HG03520 (cell line): ENCODE data around the gene AGRP.

Experiments
- ATAC-seq: cut with Tn5 transposase; IDR thresholded peaks from one replicate; pipeline ENCODE4 v1.9.1; 2021; ENCODE audit warnings: mild to moderate bottlenecking, moderate library complexity; ENCODE audit not compliant: unreplicated experiment

The AGRP gene

DNA sequence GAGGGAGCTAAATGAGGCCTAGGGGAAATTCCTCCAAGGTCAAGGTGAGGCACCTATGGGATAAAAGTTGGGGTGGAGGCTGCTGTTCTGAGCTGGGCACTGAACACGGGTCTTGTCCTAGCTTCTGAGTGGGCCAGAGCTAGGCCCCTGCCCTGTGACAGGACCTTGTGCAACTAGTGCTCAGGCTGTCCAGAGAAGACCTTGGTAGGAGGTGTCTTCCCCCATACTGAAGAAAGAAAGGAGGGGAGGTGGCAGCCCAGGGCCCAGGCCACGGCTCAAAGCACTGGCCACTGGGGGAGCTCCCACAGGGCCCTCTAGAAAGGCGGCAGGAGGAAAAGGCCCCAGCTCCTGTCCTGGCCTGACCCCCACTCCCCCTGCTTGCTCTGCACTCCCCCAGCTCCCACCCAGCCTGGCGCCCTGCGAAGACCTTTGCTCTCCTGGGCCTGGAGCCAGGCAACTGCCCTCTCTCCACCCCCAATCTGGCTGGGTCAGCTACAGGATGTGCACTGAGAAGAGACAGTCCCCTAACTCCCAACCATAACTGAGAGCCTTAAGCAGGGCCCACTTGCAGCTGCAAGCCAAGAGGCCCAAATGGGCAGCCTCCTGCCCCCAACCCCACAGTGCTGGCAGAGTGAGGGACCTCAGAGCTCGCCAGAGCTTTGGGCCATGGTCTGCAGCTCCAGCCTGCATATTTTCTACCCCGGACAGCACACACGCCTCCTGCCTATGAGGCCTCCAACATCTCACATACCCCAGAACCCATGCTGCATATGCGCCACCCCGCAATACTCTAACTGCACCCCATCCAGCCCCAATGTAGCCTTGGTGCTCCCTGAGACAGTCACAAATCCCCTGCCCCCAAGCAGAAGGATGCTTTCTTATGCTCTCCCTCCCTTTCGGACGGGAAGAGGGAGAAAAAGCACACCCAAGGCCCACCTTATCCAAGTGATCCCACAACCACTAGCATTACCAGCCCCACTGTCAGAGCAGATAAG, 37.1 kb downstream of the AGRP start:
- no peak for ATAC-seq

DNA sequence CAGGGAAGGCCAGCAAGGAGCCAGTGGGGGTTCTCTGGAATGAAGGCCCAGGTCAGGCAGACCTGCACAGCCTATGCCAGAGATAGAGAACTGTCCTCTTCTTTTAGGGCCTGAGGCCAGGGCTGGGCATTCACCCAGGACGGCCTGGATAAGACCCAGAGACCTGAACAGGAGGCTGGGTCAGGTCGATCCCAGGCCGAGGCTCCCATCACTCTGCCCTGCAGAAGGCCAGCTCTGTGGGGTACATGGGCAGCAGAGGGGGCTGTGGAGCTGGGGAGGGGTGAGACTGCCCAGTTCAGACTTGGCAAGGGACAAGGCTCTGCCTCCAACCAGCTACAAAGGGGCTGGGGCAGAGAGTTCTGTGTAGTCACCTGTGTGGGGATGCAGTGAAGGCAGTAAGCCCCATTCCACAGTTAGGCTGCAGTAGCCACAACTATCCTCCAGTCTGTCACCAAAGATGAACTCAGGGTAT, 37.9 kb downstream of the AGRP start:
- no peak for ATAC-seq

DNA sequence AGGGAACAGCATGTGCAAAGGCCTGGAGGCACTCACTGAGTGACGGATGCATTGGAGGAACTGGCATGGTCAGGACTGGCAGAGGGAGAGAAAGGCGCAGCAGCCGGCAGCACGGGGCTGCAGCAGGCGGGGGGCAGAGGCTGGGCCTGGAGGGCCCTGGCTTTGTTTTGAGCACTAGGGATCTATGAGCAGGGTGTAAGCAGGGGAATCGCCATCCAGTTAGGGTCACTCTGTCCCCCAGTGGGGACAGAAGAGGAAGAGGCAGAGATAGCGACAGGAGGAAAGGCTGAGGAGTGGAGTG, 38.3 kb downstream of the AGRP start:
- no peak for ATAC-seq

DNA sequence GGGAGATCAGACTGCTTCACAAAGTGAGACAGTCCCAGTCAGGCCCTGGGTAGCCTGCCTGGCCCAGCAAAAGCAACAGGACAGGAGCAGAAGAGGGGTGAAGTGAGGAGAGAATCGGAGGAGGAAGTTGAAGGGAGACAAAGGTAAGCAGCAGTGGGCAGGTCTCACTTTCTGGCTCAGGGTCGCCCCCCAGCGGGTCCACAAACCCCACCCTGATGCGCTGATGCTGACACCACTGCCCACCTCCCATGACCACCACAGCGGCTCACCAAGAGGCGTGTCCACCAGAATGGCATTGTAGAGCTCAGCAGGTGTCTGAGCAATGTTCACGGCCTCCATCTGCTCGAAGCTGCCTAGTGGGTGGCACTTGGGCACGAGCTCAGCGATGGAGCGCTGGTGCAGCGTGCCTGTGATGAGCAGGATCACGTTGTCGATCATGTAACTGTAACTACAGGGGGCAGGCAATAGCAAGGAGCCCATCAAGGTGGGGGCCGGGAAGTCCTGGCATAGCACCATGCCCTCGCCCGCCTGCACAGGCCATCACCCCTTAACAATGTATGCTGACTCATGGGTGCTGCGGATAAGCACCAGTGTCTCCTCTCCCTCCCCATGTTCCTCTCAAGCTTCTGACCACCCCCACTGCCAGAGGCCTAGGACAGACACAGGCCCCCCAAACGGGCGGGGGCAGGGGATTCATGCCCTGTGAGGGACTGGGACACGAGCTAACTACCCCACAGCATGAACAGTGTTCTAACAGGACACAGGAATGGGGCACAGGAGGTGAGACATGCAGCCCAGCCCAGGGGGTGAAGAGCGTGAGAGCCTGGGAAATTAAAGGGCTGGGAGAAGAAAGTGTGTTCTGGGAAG, 38.9 kb downstream of the AGRP start:
- no peak for ATAC-seq

DNA sequence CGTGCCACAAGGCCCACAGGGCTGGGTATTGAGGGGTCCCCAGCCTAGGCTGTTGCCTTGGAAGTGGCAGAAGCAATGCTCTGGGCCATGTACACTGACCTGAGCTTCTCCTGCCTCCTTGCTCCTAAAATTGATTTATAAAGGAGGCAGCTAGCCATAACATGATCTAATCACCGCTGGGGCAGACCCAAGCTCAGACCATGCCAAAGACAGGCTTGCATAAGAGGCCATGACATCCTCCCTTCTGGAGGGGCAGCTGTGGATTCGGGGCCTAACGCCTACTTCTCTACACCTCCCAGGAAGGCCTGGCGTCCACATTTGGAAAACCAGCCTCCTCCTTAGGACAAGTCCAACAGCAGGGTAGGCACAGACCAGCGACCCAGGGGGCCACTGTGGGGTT, 40.1 kb downstream of the AGRP start:
- ATAC-seq, result no peak

DNA sequence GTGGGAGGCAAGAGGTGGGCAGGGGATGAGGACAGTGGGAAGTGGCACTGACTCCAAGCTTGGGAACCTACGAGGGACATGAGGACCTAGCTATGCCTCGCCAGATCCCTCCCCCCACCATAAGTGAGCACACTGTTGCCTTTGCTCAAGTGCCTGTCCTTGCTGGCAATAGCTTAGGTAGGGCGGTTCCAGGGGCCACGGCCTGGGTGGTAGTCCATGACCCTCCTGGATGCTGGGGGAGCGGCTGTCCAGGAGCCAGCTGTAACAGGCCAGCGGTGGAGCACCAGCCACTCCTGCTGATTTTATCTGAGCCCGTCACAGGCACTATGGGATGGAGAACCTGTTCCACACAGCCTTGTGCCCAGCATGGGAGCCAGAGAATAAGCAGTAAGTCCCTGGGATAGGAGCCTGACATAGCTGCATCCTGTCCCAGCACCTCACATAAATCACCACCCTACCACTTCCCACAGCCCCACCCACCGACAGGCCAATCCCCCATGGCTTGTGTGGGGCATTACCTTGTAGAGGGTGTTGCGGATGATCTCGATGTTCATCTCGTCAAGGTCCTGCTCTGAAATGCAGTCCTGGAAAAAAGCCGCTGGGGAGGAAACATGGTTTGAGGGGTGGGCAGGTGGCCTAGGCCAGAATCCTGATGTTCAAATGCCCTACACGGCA, 40.6 kb downstream of the AGRP start:
- no peak for ATAC-seq

DNA sequence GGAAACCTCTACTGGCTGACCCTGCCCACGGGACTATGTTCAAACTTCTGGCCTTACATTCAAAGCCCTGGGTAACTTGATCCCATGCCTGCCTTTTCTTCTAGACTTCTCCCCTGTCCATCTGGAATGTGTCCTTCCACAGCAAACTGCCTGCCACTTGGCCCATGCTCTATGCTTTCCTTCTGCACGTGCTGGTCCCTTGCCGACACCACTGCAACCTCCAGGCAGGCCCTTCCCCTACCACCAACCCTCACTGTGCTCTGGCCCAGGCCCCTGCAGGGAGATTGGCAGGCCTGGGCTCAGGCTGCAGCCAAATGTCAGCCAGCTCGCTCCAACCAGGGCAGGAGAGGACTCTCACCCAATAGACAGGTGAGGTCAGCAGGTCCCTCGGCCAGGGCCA, 41.4 kb downstream of the AGRP start:
- ATAC-seq, result no peak

DNA sequence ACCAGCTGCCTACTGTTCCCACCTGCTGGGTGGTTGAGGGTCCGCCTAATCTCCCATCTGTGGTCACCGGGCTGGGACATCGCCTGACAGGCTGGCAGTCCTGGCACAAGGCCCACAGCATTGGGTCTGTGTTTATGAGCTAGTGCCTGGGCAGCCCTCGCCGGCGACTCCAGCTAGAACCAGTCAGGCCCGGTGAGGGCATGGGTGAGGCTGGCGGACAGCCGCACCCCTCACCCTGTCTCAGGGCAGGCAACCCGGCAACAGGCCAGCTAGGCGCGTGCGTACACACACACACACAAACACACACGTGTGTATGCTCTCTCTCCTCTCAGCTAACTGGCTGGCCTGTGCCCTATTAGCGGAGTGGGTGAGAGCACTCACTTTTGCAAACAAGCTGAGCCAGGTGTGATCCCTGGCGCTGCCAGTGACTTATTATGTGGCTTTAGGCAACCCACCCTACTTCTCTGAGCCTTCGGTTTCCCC, 42.0 kb downstream of the AGRP start:
- no peak for ATAC-seq

DNA sequence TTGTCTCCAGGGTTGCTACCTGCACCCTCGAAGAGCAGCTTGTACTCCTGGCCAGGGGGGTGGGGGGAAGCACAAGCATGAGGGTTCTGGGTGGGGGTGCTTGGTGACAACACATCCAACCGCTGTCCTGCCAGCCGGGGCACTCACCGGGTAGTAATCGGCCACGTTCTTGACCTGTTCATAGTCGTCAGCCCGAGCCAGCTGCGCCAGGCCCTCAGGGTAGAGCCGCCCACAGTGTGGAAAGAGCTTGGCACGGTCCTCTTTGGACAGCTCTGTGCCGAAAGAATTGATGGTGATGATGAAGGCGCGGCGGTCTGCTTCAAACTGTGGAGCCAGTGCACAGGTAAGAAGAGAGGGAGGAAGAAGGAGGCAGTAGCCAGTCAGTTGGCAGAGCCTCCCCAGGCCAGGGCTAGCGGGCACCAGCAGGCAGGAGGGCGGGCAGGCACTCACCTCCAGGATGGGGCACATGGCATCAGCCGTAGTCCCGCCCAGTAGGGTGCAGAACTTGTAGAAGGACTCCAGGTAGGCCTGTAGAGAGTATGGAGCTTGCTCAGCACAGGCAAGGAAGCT, 44.4 kb downstream of the AGRP start:
- no peak for ATAC-seq

DNA sequence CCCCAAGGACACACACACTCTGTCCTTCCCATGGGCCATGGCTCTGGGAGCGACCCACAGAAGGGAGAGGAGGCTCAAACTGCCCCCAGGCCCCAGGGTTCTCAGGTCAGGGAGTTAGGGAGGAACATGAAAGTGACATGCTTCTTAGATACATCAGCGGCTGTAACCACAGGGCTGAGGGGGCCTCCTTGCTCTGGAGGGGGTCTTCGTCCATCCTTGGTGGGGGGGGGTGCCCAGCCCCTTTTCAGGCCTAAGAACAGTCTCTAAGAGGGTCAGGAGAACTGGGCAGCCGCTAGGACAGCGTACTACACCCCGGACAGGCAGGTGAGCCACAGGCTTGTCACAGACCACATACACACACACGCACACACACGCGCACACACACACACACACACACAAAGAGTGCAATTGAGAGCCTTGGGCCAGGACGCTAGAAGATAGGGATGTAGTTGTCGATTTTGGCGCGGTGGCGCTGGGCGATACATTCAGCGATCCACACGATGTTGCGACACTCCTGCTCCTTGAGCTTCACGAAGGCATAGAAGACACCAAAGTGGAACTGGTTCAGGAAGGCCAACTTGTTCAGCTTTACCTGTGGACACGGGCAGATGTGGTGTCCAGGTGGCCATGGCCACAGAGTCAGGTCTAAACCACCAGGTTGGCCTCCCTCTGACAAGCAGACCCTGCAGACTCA, 45.1 kb downstream of the AGRP start:
- no peak for ATAC-seq

DNA sequence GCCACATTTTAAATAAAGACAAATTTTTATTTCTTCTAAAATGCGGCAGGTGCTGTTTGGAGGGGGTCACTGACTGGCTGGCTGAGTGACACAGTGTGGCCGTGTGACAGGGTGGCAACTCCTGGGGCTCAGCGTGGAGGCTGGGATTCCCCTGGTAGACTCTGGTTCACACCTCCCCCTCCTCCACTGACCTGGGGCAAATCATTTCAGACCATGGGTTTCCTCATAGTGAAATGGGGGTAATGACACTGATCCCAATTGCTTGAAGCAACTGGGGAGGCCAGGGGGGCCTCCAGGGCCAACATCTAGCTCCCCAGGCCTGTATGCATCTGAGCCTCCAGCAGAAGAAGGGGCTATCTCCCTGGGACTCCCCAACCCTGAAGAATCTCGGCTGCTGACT, 45.8 kb downstream of the AGRP start:
- no peak for ATAC-seq

DNA sequence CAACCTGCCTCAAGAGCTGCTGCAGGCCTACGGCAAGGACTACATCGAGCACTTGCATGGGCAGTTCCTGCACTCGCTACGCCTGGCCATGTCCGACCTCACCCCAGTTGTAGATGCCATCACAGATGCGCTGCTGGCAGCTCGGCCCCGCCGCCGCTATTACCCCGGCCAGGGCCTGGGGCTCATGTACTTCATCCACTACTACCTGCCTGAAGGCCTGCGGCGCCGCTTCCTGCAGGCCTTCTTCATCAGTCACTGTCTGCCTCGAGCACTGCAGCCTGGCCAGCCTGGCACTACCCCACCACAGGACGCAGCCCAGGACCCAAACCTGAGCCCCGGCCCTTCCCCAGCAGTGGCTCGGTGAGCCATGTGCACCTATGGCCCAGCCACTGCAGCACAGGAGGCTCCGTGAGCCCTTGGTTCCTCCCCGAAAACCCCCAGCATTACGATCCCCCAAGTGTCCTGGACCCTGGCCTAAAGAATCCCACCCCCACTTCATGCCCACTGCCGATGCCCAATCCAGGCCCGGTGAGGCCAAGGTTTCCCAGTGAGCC, 46.6 kb downstream of the AGRP start:
- no peak for ATAC-seq

DNA sequence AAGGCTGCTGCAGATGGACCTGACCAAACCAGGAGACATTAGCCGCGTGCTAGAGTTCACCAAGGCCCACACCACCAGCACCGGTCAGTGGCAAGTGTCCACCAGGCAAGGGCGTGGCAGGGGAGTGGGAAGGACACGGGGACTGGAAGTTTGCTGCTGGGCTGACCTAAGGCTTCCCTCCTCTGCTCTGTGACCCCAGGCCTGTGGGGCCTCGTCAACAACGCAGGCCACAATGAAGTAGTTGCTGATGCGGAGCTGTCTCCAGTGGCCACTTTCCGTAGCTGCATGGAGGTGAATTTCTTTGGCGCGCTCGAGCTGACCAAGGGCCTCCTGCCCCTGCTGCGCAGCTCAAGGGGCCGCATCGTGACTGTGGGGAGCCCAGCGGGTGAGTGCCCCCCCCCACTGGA, 47.6 kb downstream of the AGRP start:
- no peak for ATAC-seq

DNA sequence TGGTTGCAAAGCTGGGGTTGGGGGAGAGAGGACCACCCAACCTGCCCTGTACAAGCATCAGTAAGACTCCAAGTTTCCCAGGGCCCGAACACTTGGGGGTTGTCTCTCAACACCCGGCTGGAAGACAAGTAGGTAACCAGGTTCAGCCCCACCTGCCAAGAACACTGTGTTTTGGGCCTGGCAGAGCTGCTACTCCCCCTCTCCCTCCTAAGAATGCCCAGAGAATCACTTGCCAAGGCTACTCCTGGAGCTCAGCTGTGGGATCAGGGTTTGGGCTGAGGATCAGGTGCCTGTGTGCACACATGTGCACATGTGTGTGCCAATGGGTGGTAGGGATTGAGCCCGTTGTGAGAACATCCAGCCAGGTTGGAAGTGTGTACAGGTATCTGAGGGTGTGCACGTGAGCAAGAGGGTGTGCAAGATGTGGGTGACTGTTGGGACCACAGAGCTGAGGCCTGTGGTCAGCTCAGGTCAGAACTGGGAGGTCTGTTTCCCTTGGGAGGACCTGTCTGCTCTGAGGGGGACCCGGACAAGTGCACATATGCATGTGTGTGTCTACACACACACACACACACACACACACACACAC, 50.1 kb downstream of the AGRP start:
- no peak for ATAC-seq
